ENCODE results near the gene OR1A2. TPM values are rescaled to one million over a fixed set of nuclear protein-coding genes. Genes with fewer than 3 reads are reported as not detected.
"Not testable (repeated sequence)": the region's sequence is repeated elsewhere in the genome, so short reads cannot be mapped to it uniquely, and the experiment has no call there.

Gene OR1A2
- total RNA-seq, 1 donor from 2014 or later, result not detected

- not testable (repeated sequence) for H3K36me3 ChIP-seq (ENCODE audit: insufficient read depth, low read length); FAIRE-seq; H3K9me3 Mint-ChIP-seq (ENCODE audit: unreplicated experiment)
These were observed 43.7 kb downstream of the OR1A2 start for GRCh38 chr17:3241044-3241443.

DNA sequence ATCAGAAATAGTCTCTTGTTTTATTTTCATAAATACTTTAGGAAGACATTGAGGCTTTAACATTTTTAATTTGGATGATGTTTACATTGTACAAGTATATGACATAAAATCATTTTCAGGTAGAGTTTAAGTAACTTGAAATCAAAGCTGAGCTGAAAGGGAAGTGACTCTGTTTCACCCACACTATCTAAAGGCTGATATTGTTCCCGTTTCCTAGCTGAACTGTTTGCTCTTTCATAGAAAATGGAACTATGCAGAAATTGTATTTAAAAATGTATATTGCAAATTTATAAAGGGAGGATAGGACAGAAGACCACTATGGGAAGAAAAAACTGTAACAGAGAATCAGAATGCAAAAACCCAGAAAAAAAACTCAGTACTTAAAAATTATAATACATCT lies 47.5 kb downstream of the OR1A2 start:
- H3K27me3 ChIP-seq (ENCODE audit: insufficient read depth, low read length); DNase-seq (ENCODE audit: low read depth); H3K27me3 Mint-ChIP-seq (ENCODE audit: low read depth, unreplicated experiment); H3K27ac ChIP-seq (ENCODE audit: low read depth, low read length); H2AFZ ChIP-seq (ENCODE audit: low read depth, low read length); H3K4me1 Mint-ChIP-seq (ENCODE audit: low read depth, unreplicated experiment); H3K36me3 Mint-ChIP-seq (ENCODE audit: low read depth, unreplicated experiment); H3K79me2 ChIP-seq (ENCODE audit: insufficient read depth, low read length); H3K9ac ChIP-seq (ENCODE audit: low read length); H3K36me3 ChIP-seq (ENCODE audit: insufficient read depth, low read length); H3K4me3 ChIP-seq (ENCODE audit: insufficient read depth, low read depth, low read length); FAIRE-seq; H3K9me3 ChIP-seq (ENCODE audit: insufficient read depth, low read depth, low read length); H4K20me1 ChIP-seq (ENCODE audit: insufficient read depth, low read length); H3K4me2 ChIP-seq (ENCODE audit: low read length); H3K4me3 Mint-ChIP-seq (ENCODE audit: unreplicated experiment); H3K27ac Mint-ChIP-seq (ENCODE audit: unreplicated experiment); H3K4me1 ChIP-seq (ENCODE audit: insufficient read depth, low read length); H3K9me3 Mint-ChIP-seq (ENCODE audit: unreplicated experiment): not testable (repeated sequence)

More at GRCh38 chr17:3241044-3241443, 43.7 kb downstream of the OR1A2 start:
- not testable (repeated sequence) for H3K27ac Mint-ChIP-seq (ENCODE audit: unreplicated experiment); H3K4me3 Mint-ChIP-seq (ENCODE audit: unreplicated experiment); H2AFZ ChIP-seq (ENCODE audit: low read depth, low read length); H3K27me3 ChIP-seq (ENCODE audit: insufficient read depth, low read length); H3K9ac ChIP-seq (ENCODE audit: low read length); H3K4me2 ChIP-seq (ENCODE audit: low read length); H4K20me1 ChIP-seq (ENCODE audit: insufficient read depth, low read length); H3K9me3 ChIP-seq (ENCODE audit: insufficient read depth, low read depth, low read length); H3K36me3 Mint-ChIP-seq (ENCODE audit: low read depth, unreplicated experiment); H3K4me1 ChIP-seq (ENCODE audit: insufficient read depth, low read length); H3K4me3 ChIP-seq (ENCODE audit: insufficient read depth, low read depth, low read length); H3K27ac ChIP-seq (ENCODE audit: low read depth, low read length); DNase-seq (ENCODE audit: low read depth); H3K4me1 Mint-ChIP-seq (ENCODE audit: low read depth, unreplicated experiment); H3K79me2 ChIP-seq (ENCODE audit: insufficient read depth, low read length); H3K27me3 Mint-ChIP-seq (ENCODE audit: low read depth, unreplicated experiment)

Other genes starting within 250 kb of the OR1A2 start
- gene OR1D5, start 133.9 kb upstream of the OR1A2 start, total RNA-seq, result not detected in 2 replicates
- not detected in 2 replicates for gene OR1D2, start 93.1 kb upstream of the OR1A2 start, total RNA-seq
- not detected in 2 replicates for gene OR1G1, start 70.0 kb upstream of the OR1A2 start, total RNA-seq
- not detected in 2 replicates for gene OR1A1, start 10.1 kb downstream of the OR1A2 start, total RNA-seq
- not detected in 2 replicates for gene OR3A1, start 100.8 kb downstream of the OR1A2 start, total RNA-seq
- gene OR3A2, start 188.8 kb downstream of the OR1A2 start, total RNA-seq, result not detected in 2 replicates
- not detected in 2 replicates for gene OR1E1, start 200.9 kb downstream of the OR1A2 start, total RNA-seq
- gene OR3A3, start 213.9 kb downstream of the OR1A2 start, total RNA-seq, result not detected in 2 replicates
- not detected in 2 replicates for gene OR1E2, start 236.3 kb downstream of the OR1A2 start, total RNA-seq